Fibroblast of lung (primary cell): ENCODE measurements around the gene KLHL18.

Source experiments
- CTCF ChIP-seq, 2 donors: IDR thresholded peaks in 1 of 2; conservative IDR thresholded peaks in 1 of 2; 1 replicate in 1 of 2; 2 replicates in 1 of 2; pipeline ENCODE4 v1.5.1; 2011 to 2012; ENCODE audit warnings: low read length in 2 of 2, control low read depth in 1 of 2, inconsistent platforms in 1 of 2, low read depth in 1 of 2, mild to moderate bottlenecking in 1 of 2
- EZH2 ChIP-seq: IDR thresholded peaks from 2 replicates; pipeline ENCODE4 v1.5.1; 2012; ENCODE audit warnings: low read length, control low read depth, mild to moderate bottlenecking; ENCODE audit errors: missing control alignments

DNA sequence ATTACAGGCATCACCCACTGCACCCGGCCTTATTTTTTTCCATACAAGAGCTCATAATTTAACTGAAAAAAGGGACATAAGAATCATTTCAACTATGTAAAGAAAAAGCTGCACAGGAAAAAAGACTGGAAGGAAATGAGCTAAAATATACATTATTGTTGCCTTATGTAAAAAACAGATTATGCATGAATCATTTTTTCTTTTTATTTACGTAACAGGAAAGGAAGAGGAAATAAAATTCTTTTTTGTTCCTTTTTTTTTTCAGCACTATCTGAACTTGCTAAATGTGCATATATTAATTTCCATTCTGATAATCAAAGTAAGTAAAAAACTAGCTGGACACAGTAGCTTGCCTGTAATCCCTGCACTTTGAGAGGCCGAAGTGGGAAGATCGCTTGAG, 12.2 kb upstream of the KLHL18 start:
- TF ChIP-seq CTCF (conservative IDR thresholded peaks at IDR 0.05 in 1 of 2, IDR thresholded peaks at IDR 0.05 in 1 of 2; ENCODE audit: low read depth in 1 of 2, low read length in 2 of 2) (no peak), EZH2 (no peak)
